Gastrocnemius medialis (tissue), 4 donors: ENCODE measurements around the gene IL22RA1. TPM values are rescaled to one million over a fixed set of nuclear protein-coding genes. Genes with fewer than 3 reads are reported as not detected.

Experiments used
- ATAC-seq, 2 donors: fragments of 150-250 bp; one replicate each; pipeline ENCODE4 v1.9.1; 2016
- DNase-seq, 2 donors: peaks; one replicate each; pipeline ENCODE4 v3.0.0-alpha.2; 2019
- H3K27ac ChIP-seq, 4 donors: fragments of 200-600 bp; sonication (generic); 1 replicate in 1 of 4; 2 replicates in 3 of 4; pipeline ENCODE4 v1.5.1; 2016 to 2018; ENCODE audit warnings: mild to moderate bottlenecking in 2 of 4, moderate library complexity in 1 of 4
- H3K27me3 ChIP-seq, 3 donors: fragments of 200-600 bp; sonication (generic) in 2 of 3; 1 replicate in 1 of 3; 2 replicates in 2 of 3; pipeline versions ENCODE4 v1.5.1 to v1.6.0; 2016 to 2019; ENCODE audit warnings: mild to moderate bottlenecking in 1 of 3, moderate library complexity in 1 of 3
- H3K36me3 ChIP-seq, 2 donors: fragments of 200-600 bp; sonication (generic) in 1 of 2; one replicate each; pipeline ENCODE4 v1.5.1; 2017 to 2018
- H3K4me1 ChIP-seq, 2 donors: fragments of 200-600 bp; sonication (generic) in 1 of 2; one replicate each; pipeline ENCODE4 v1.5.1; 2016 to 2017; ENCODE audit warnings: mild to moderate bottlenecking in 2 of 2
- H3K4me3 ChIP-seq, 4 donors: fragments of 200-600 bp; sonication (generic) in 3 of 4; 1 replicate in 1 of 4; 2 replicates in 3 of 4; pipeline ENCODE4 v1.5.1; 2016 to 2019; ENCODE audit warnings: mild to moderate bottlenecking in 2 of 4
- H3K9me3 ChIP-seq, 3 donors: fragments of 200-600 bp; sonication (generic) in 2 of 3; 1 replicate in 1 of 3; 2 replicates in 2 of 3; pipeline ENCODE4 v1.5.1; 2016 to 2019
- POLR2A ChIP-seq, 2 donors: fragments of 450-650 bp; IDR thresholded peaks; one replicate each; pipeline ENCODE4 v1.6.1; 2017; ENCODE audit warnings: antibody characterized with exemption in 2 of 2, mild to moderate bottlenecking in 2 of 2, moderate library complexity in 2 of 2
- in situ Hi-C, 4 donors: fragments of 200-750 bp; cut with MboI; loops; one replicate each; pipeline versions ENCODE4 v1.15.0 to v1.8.0; 2017; ENCODE audit warnings: low sequenced_read_pairs in 4 of 4
- intact Hi-C: fragments of 100-400 bp; cut with DNase I; formaldehyde crosslinking; loops from one replicate; pipeline ENCODE4 v1.15.1; 2023; ENCODE audit warnings: low total_unique reads
- total RNA-seq, 4 donors: library from RNA; depleted of rRNA; stranded (reverse); fragments of >200 nt; gene quantifications; one replicate each; pipeline versions ENCODE4 v1.1.0 to v1.2.3, GENCODE V29; 2016
- TF ChIP-seq, protein P1 (sequence below), 5 experiments: fragments of 450-650 bp in 3 of 5; fragments of 200-600 bp in 2 of 5; sonication (generic) in 2 of 5; IDR thresholded peaks in 4 of 5; conservative IDR thresholded peaks in 1 of 5; 1 replicate in 4 of 5; 2 replicates in 1 of 5; pipeline ENCODE4 v1.5.1; 2016 to 2019; ENCODE audit warnings: antibody characterized with exemption in 5 of 5, mild to moderate bottlenecking in 3 of 5, moderate library complexity in 3 of 5

Gene IL22RA1
- total RNA-seq, 4 donors from 2014 or later = 0.36 TPM; not detected in 3

DNA sequence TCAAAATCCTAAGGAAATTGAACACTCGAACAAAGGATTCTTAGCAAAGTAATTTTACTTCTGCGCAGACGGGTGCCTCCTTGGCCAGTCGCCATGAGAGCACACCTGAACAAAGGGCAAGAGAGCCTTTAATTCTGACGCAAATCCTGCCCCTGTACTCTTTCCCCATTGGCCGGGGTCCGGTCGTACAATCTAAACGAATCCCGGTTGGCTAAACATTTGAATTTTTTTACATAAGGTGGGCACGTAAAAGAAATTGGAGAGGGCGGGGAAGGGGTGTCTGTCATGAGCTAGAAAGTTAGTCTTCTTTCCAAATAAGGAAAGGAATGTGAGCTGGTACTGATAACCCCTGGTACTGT lies 8.2 kb upstream of the IL22RA1 start:
- ATAC-seq (no peak), DNase-seq (no peak)
- H3K36me3 ChIP-seq = no peaks in the 10 kb centered on the region
- H3K4me1 ChIP-seq = peaks cover 8 to 9% of the 10 kb centered on the region in 2 donors
- intact Hi-C loops = no loop called here
- TF ChIP-seq POLR2A (IDR thresholded peaks at IDR 0.05) = no peak
- TF ChIP-seq, protein P1, sequence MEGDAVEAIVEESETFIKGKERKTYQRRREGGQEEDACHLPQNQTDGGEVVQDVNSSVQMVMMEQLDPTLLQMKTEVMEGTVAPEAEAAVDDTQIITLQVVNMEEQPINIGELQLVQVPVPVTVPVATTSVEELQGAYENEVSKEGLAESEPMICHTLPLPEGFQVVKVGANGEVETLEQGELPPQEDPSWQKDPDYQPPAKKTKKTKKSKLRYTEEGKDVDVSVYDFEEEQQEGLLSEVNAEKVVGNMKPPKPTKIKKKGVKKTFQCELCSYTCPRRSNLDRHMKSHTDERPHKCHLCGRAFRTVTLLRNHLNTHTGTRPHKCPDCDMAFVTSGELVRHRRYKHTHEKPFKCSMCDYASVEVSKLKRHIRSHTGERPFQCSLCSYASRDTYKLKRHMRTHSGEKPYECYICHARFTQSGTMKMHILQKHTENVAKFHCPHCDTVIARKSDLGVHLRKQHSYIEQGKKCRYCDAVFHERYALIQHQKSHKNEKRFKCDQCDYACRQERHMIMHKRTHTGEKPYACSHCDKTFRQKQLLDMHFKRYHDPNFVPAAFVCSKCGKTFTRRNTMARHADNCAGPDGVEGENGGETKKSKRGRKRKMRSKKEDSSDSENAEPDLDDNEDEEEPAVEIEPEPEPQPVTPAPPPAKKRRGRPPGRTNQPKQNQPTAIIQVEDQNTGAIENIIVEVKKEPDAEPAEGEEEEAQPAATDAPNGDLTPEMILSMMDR (IDR thresholded peaks at IDR 0.05 in 4 of 5, conservative IDR thresholded peaks at IDR 0.05 in 1 of 5) = no peak
- no peak overlapping the region for H3K4me3 ChIP-seq
- no peak overlapping the region for H3K27ac ChIP-seq
- in situ Hi-C loops = no loop called here
- H3K9me3 ChIP-seq = no peaks in the 10 kb centered on the region
- H3K27me3 ChIP-seq = no peaks in the 10 kb centered on the region

DNA sequence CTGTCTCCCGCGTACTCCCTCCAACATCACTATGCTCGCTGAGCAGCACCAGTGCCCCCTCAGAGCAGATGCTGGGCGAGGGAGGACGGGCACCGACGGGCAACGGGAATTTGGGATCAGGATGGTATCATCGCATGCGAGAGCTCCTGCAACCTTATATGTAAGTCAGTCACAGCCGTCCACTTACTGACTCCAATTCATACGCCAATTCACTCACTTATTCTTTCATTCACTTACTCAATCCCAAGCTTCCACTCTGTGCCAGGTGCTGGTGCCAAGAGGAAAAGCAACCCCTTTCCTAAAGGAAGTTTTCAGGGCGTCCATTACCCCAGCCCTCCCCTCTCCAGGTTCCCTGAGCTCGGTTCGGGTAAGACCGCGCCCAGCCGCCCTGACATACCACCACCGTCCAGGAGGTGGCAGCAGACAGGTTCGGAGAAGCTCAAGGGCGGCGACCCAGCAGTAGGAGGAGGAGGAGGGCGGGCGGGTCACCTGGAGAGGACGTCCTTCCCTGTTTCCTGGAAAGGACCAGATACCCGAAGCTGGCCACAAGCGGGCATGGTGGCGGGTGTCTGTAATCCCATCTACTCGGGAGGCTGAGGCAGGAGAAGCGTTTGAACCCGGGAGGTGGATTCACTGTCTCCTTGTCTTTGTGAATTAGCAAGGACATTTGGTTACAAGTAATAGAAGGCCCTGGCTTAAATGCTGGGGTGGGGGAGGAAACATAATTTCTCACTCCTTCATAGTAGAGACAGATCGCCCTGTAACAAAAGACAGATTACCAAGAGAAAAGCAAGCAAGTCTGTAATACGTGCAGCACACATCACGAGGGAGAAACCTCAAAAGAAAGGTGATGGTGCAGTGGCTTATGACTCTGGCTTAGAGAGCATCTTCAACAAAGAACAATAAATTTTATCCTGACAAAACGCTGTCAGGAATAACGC lies 7.6 kb upstream of the IL22RA1 start:
- intact Hi-C loops (loop anchor here (1.0 kb wide), 1 partner anchor 242 kb away; no protein-coding TSS in a partner anchor), in situ Hi-C loops (no loop called here)
- peak overlapping the region in 2 of 4 donors; percentile 28 to 34 for H3K4me3 ChIP-seq
- peak; percentile 91 to 95 for ATAC-seq
- no peaks in the 10 kb centered on the region for H3K36me3 ChIP-seq
- H3K4me1 ChIP-seq = peaks cover 8 to 9% of the 10 kb centered on the region in 2 donors
- H3K27ac ChIP-seq = no peak overlapping the region
- DNase-seq = peak; percentile 73 to 81
- H3K9me3 ChIP-seq = no peaks in the 10 kb centered on the region
- no peaks in the 10 kb centered on the region for H3K27me3 ChIP-seq
- TF ChIP-seq, protein P1 (IDR thresholded peaks at IDR 0.05 in 4 of 5, conservative IDR thresholded peaks at IDR 0.05 in 1 of 5) = peak; percentile 73 to 92 (median 87)
- no peak for TF ChIP-seq POLR2A (IDR thresholded peaks at IDR 0.05)

DNA sequence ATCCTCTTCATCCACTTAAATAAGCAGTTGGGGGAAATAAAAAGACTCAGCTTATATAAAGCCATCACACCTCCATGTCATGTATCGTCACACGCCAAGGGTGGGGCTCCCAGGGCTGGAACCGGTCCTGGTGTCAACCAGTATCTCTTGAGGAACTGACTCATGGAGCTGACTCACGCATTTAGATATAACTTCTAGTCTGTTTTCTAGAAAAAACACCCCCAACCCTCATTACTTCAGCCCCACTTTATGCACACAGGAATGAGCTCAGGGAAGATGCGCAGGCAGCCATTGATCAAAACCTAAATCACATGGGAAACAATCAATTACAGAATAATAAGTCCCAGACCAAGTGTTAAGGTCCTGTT lies 6.9 kb upstream of the IL22RA1 start:
- Histone ChIP-seq H3K27ac (no peak overlapping the region), H3K27me3 (no peaks in the 10 kb centered on the region), H3K9me3 (no peaks in the 10 kb centered on the region), H3K4me1 (peaks cover 8 to 9% of the 10 kb centered on the region in 2 donors), H3K4me3 (no peak overlapping the region), H3K36me3 (no peaks in the 10 kb centered on the region)
- ATAC-seq (peak in 1 of 2 donors; percentile 72), DNase-seq (peak in 1 of 2 donors; percentile 18)
- TF ChIP-seq POLR2A (IDR thresholded peaks at IDR 0.05) = no peak
- TF ChIP-seq, protein P1 (IDR thresholded peaks at IDR 0.05 in 4 of 5, conservative IDR thresholded peaks at IDR 0.05 in 1 of 5) = no peak
- intact Hi-C loops = loop anchor here (1.0 kb wide), 1 partner anchor 242 kb away; no protein-coding TSS in a partner anchor
- in situ Hi-C loops = no loop called here

DNA sequence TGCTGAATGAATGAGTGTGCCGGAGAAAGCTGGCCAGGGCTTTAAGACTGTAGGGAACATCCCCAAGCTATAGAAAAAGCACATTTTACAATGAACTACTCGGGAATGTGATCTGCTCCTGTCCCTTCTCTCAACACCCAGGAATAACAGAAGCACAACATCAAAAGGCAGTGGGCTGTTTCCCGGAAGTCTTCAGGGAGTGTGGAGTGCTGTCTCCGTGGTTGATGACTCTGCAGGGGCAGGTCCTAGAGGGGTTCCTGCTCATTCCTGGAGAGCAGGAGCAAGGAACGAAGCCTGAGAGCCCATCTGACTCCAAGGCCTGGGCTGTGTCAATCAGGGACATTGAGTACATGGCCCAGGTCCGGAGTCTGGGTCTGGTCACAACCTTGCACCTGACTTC lies 4.9 kb upstream of the IL22RA1 start:
- intact Hi-C loops (no loop called here), in situ Hi-C loops (no loop called here)
- Histone ChIP-seq H3K27me3 (no peaks in the 10 kb centered on the region), H3K36me3 (no peaks in the 10 kb centered on the region), H3K4me3 (no peak overlapping the region), H3K9me3 (no peaks in the 10 kb centered on the region), H3K27ac (no peak overlapping the region), H3K4me1 (peaks cover 9% of the 10 kb centered on the region in 2 donors)
- ATAC-seq = no peak
- TF ChIP-seq, protein P1 (IDR thresholded peaks at IDR 0.05 in 4 of 5, conservative IDR thresholded peaks at IDR 0.05 in 1 of 5) = no peak
- TF ChIP-seq POLR2A (IDR thresholded peaks at IDR 0.05) = no peak
- DNase-seq = no peak
